ENCODE data around the gene VAMP4. TPM values are rescaled to one million over a fixed set of nuclear protein-coding genes. Genes with fewer than 3 reads are reported as not detected.

Gene VAMP4
- total RNA-seq, 6 experiments from 2014 or later, result 3.9 to 7.9 (median 6.0) TPM

Small RNA genes lying within 50 kb of the gene (small RNA-seq; reads per million reads assigned to genes)
- 0 reads per million in 2 experiments for gene RF00601

Other genes with a start within 250 kb of the VAMP4 start
- not detected for gene MYOCOS, start 119.8 kb downstream of the VAMP4 start, total RNA-seq
- not detected for gene MYOC, start 89.4 kb downstream of the VAMP4 start, total RNA-seq
- gene METTL13, start 39.6 kb upstream of the VAMP4 start, total RNA-seq, result 10 to 100 TPM in 5 of 6 experiments, 1 to 10 TPM in 1; 8.9 to 14.4 (median 11.9) TPM
- gene DNM3, start 99.4 kb upstream of the VAMP4 start, total RNA-seq, result under 1 TPM; 0.29 to 0.92 (median 0.43) TPM